Lower leg skin (tissue), 4 donors: Measurements from ENCODE around the gene CAMK2G. TPM values are rescaled to one million over a fixed set of nuclear protein-coding genes. Genes with fewer than 3 reads are reported as not detected.
"Not testable (repeated sequence)": the region's sequence is repeated elsewhere in the genome, so short reads cannot be mapped to it uniquely, and the experiment has no call there.

Source experiments
- DNase-seq, 2 donors: peaks; one replicate each; pipeline ENCODE4 v3.0.0-alpha.2; 2019; ENCODE audit warnings: low spot score in 2 of 2
- H3K4me3 ChIP-seq: fragments of 200-600 bp; sonication (generic); 2 replicates; pipeline ENCODE4 v1.5.1; 2017; ENCODE audit warnings: mild to moderate bottlenecking, low read depth; ENCODE audit not compliant: poor library complexity, severe bottlenecking
- POLR2A ChIP-seq, 2 donors: fragments of 450-650 bp; IDR thresholded peaks; one replicate each; pipeline ENCODE4 v1.6.1; 2016 to 2017; ENCODE audit warnings: antibody characterized with exemption in 2 of 2, mild to moderate bottlenecking in 1 of 2, moderate library complexity in 1 of 2
- WGBS, 2 donors: methylation state at CpG; one replicate each; pipeline ENCODE4 v1.1.5; 2018; 5-methylcytosine and 5-hydroxymethylcytosine counted together
- intact Hi-C: fragments of 100-400 bp; cut with DNase I; formaldehyde crosslinking; loops from one replicate; pipeline ENCODE4 v1.15.0; 2023; ENCODE audit warnings: low total_unique reads
- total RNA-seq, 4 donors: library from RNA; depleted of rRNA; stranded (reverse); fragments of >200 nt; gene quantifications; one replicate each; pipeline ENCODE4 v1.1.0, GENCODE V29; 2016
- TF ChIP-seq, protein P1 (sequence below), 3 donors: fragments of 450-650 bp; IDR thresholded peaks; one replicate each; pipeline ENCODE4 v1.5.1; 2016; ENCODE audit warnings: antibody characterized with exemption in 3 of 3, mild to moderate bottlenecking in 3 of 3, moderate library complexity in 2 of 3

Gene CAMK2G
- total RNA-seq, 4 donors from 2014 or later = 20.0 to 27.9 (median 24.2) TPM

DNA sequence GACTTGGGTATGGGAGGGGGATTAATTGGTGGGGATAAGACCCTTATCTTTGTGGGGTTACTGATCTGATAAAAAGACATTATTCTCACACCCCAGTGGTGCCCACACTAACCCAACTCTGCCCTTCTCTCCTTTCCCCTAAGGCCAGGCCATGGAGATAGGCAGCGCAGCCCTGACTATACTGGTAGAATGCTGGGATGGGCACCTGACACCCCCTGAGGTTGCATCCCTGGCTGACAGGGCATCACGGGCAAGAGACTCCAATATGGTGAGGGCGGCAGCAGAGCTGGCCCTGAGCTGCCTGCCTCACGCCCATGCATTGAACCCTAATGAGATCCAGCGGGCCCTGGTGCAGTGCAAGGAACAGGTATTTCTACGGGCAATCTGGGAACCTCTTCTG is 76.3 kb downstream of the CAMK2G start:
- intact Hi-C loops = no loop called here

DNA sequence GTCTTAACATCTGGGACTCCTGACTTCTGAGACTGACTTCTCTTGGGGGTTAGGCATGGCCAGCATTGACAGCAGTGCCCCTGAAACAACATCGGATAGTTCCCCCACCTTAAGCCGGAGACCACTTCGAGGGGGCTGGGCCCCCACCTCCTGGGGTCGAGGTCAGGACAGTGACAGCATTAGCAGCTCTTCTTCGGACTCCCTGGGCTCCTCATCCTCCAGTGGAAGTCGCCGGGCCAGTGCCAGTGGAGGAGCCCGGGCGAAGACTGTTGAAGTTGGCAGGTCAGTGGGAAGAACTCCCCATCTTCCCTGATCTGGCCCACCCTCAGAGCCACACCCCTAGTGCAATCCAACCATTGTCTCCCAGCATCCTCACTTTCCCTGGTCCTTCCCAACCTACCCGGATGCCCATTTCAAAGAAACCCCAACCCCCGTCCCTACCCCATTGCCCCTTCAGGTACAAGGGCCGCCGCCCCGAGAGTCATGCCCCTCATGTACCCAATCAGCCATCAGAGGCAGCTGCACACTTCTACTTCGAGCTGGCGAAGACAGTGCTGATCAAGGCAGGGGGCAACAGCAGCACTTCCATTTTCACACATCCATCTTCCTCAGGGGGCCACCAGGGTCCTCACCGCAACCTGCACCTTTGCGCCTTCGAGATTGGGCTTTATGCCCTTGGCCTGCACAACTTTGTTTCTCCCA is 76.9 kb downstream of the CAMK2G start:
- no peak overlapping the region for H3K4me3 ChIP-seq
- intact Hi-C loops = no loop called here
- TF ChIP-seq POLR2A (IDR thresholded peaks at IDR 0.05) = no peak
- TF ChIP-seq, protein P1, sequence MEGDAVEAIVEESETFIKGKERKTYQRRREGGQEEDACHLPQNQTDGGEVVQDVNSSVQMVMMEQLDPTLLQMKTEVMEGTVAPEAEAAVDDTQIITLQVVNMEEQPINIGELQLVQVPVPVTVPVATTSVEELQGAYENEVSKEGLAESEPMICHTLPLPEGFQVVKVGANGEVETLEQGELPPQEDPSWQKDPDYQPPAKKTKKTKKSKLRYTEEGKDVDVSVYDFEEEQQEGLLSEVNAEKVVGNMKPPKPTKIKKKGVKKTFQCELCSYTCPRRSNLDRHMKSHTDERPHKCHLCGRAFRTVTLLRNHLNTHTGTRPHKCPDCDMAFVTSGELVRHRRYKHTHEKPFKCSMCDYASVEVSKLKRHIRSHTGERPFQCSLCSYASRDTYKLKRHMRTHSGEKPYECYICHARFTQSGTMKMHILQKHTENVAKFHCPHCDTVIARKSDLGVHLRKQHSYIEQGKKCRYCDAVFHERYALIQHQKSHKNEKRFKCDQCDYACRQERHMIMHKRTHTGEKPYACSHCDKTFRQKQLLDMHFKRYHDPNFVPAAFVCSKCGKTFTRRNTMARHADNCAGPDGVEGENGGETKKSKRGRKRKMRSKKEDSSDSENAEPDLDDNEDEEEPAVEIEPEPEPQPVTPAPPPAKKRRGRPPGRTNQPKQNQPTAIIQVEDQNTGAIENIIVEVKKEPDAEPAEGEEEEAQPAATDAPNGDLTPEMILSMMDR (IDR thresholded peaks at IDR 0.05) = no peak
- no peak for DNase-seq
- WGBS, 2 donors = 90% methylated on average over 19 of the region's 19 CpGs

More for the DNA sequence above, 76.3 kb downstream of the CAMK2G start:
- no peak overlapping the region for H3K4me3 ChIP-seq
- 91% methylated on average over 6 of the region's 6 CpGs for whole genome bisulfite sequencing, 2 donors
- DNase-seq = no peak
- TF ChIP-seq, protein P1 (IDR thresholded peaks at IDR 0.05) = no peak
- TF ChIP-seq POLR2A (IDR thresholded peaks at IDR 0.05) = no peak

DNA sequence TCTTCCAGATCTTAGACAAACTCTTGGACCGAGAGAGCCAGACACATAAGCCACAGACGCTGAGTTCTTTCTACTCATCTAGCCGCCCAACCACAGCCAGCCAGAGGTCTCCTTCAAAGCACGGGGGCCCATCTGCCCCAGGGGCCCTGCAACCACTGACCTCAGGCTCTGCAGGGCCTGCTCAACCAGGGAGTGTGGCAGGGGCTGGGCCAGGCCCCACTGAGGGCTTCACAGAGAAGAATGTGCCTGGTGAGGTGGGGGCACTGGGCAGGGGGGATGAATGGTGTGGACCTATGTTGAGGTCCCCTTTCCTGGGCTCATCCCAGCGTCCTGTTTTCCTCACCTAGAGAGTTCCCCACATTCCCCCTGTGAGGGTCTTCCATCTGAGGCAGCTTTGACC is 77.6 kb downstream of the CAMK2G start:
- DNase-seq = no peak
- WGBS, 2 donors = 79 to 86% methylated on average over 5 of the region's 5 CpGs
- intact Hi-C loops = no loop called here
- no peak overlapping the region for H3K4me3 ChIP-seq
- TF ChIP-seq, protein P1 (IDR thresholded peaks at IDR 0.05) = no peak
- no peak for TF ChIP-seq POLR2A (IDR thresholded peaks at IDR 0.05)

DNA sequence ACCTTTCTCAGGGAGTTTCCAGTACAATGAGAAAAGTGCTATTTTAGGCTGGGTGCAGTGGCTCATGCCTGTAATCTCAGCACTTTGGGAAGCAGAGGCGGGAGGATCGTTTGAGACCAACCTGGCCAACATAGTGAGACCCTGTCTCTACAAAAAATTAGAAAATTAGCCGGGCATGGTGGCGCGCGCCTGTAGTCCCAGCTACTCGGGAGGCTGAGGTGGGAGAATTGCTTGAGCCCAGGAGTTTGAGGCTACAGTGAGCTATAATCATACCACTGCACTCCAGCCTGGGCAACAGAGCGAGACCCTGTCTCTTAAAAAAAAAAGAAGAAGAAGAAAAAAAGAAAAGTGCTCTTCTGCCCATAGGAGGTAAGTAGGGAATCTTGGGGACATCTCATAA is 78.3 kb downstream of the CAMK2G start:
- H3K4me3 ChIP-seq, intact Hi-C loops, DNase-seq: not testable (repeated sequence)
- WGBS, 2 donors = 92 to 96% methylated on average over 8 of the region's 8 CpGs

DNA sequence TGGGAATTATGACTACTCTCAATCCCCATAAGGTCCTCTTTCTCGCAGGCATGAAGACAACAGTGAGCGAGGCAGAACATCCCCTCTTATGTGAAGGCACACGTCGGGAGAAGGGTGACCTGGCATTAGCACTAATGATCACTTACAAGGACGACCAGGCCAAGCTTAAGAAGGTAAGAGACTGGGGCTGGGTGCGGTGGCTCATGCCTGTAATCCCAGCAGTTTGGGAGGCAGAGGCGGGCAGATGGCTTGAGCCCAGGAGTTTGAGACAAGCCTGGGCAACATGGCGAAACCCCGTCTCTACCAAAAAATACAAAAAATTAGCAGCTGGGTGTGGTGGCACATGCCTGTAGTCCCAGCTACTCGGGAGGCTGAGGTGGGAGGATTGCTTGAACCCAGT is 78.9 kb downstream of the CAMK2G start:
- intact Hi-C loops, H3K4me3 ChIP-seq, DNase-seq: not testable (repeated sequence)
- 84 to 92% methylated on average over 10 of the region's 10 CpGs for WGBS, 2 donors

DNA sequence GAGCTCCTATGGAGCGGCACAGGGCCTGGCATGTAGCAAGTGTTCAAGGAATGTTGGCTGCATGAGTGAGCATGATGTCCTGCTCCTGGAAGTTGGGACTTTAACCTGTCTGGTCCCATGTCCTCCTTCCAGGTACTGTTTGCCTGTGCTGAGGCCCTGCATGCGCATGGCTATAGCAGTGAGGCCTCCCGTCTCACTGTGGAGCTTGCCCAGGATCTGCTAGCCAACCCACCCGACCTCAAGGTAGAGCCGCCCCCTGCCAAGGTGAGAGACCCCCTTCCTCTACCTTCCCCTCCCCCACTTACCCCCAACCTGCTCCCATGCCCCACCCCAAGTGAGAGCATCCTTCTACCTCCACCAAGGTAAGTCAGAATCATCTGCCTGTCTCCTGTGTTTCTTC is 80.9 kb downstream of the CAMK2G start:
- intact Hi-C loops = no loop called here
- no peak overlapping the region for H3K4me3 ChIP-seq
- WGBS, 2 donors = 84 to 93% methylated on average over 5 of the region's 5 CpGs
- DNase-seq = no peak
- TF ChIP-seq, protein P1 (IDR thresholded peaks at IDR 0.05) = no peak
- TF ChIP-seq POLR2A (IDR thresholded peaks at IDR 0.05) = no peak

DNA sequence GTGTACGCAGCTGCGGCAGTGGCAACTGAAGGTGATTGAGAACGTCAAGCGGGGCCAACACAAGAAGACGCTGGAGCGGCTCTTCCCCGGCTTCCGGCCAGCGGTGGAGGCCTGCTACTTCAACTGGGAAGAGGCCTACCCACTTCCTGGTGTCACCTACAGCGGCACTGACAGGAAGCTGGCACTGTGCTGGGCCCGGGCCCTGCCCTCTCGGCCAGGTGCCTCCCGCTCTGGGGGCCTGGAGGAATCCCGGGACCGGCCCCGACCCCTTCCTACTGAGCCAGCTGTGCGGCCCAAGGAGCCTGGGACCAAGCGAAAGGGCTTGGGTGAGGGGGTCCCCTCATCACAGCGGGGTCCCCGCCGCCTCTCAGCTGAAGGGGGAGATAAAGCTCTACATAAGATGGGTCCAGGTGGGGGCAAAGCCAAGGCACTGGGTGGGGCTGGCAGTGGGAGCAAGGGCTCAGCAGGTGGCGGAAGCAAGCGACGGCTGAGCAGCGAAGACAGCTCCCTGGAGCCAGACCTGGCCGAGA is 82.4 kb downstream of the CAMK2G start:
- no peak for TF ChIP-seq POLR2A (IDR thresholded peaks at IDR 0.05)
- TF ChIP-seq, protein P1 (IDR thresholded peaks at IDR 0.05) = no peak
- intact Hi-C loops = no loop called here
- no peak overlapping the region for H3K4me3 ChIP-seq
- WGBS, 2 donors = 88 to 92% methylated on average over 10 to 26 of the region's 26 CpGs
- DNase-seq = no peak
